GM19240 (cell line): Measurements from ENCODE around the gene ELK3.

Experiments
- DNase-seq: peaks from one replicate; pipeline ENCODE4 v3.0.0; 2011; ENCODE audit warnings: low spot score; ENCODE audit not compliant: insufficient read length

ELK3 gene

GRCh38 chr12:96234591-96235483 lies 40.7 kb downstream of the ELK3 start:
- no peak for DNase-seq

GRCh38 chr12:96235484-96235826 lies 41.3 kb downstream of the ELK3 start:
- no peak for DNase-seq

- DNase-seq = no peak
Observed at GRCh38 chr12:96236221-96236822, 42.1 kb downstream of the ELK3 start.

GRCh38 chr12:96237035-96237434 lies 42.9 kb downstream of the ELK3 start:
- DNase-seq = no peak

GRCh38 chr12:96237465-96238077 lies 43.4 kb downstream of the ELK3 start:
- DNase-seq = no peak

GRCh38 chr12:96238336-96239047 lies 44.3 kb downstream of the ELK3 start:
- DNase-seq = no peak

GRCh38 chr12:96239711-96240635 lies 45.8 kb downstream of the ELK3 start:
- no peak for DNase-seq

GRCh38 chr12:96240656-96241055 lies 46.5 kb downstream of the ELK3 start:
- no peak for DNase-seq

- DNase-seq = no peak
Observed at GRCh38 chr12:96241431-96241830, 47.3 kb downstream of the ELK3 start.

GRCh38 chr12:96241846-96242256 lies 47.7 kb downstream of the ELK3 start:
- DNase-seq = no peak

GRCh38 chr12:96242597-96242996 lies 48.4 kb downstream of the ELK3 start:
- DNase-seq = no peak

GRCh38 chr12:96244826-96245225 lies 50.7 kb downstream of the ELK3 start:
- no peak for DNase-seq

- no peak for DNase-seq
Observed at GRCh38 chr12:96246926-96247505, 52.8 kb downstream of the ELK3 start.

GRCh38 chr12:96247563-96247962 lies 53.4 kb downstream of the ELK3 start:
- no peak for DNase-seq

- DNase-seq = no peak
Observed at GRCh38 chr12:96248136-96248931, 54.2 kb downstream of the ELK3 start.

- no peak for DNase-seq
Observed at GRCh38 chr12:96249196-96250118, 55.3 kb downstream of the ELK3 start.

- DNase-seq = no peak
Observed at GRCh38 chr12:96250119-96250685, 56.0 kb downstream of the ELK3 start.

GRCh38 chr12:96255077-96255476 lies 60.9 kb downstream of the ELK3 start:
- no peak for DNase-seq
